ENCODE measurements around the gene NTN3. TPM values are rescaled to one million over a fixed set of nuclear protein-coding genes. Genes with fewer than 3 reads are reported as not detected.

The NTN3 gene
- total and polyA plus RNA-seq, 2 of the 8 experiments (the other 6 are each of a cell fraction or from before 2014, with no cell fraction given) = 0.30 to 0.34 TPM

- no peaks in the 10 kb centered on the region for H3K9me3 ChIP-seq (ENCODE audit: insufficient read depth in 2 of 2, low read depth in 1 of 2, low read length in 1 of 2)
- H3K14ac ChIP-seq (ENCODE audit: insufficient read length) = no peak overlapping the region
- H3K27me3 ChIP-seq (replicated peaks in 1 of 4; ENCODE audit: control insufficient read depth in 3 of 4, extremely low read depth in 1 of 4, insufficient read depth in 3 of 4, low read length in 3 of 4) = peaks cover 0 to 3% (median 0%) of the 10 kb centered on the region in 4 experiments; a peak in 2 of 7 replicates
- peak overlapping the region in 1 of 4 experiments; percentile 5; a peak in 1 of 7 replicates for H3K9ac ChIP-seq (replicated peaks in 1 of 4; ENCODE audit: extremely low read depth in 1 of 4, low read depth in 3 of 4, low read length in 3 of 4)
- no peak overlapping the region for H4K8ac ChIP-seq (ENCODE audit: extremely low read depth, insufficient read depth, low read length)
- no peak overlapping the region for H3K23ac ChIP-seq (ENCODE audit: insufficient read length)
- H3K79me1 ChIP-seq (ENCODE audit: low read depth, low read length) = peaks cover 12% of the 10 kb centered on the region
- 89% methylated on average over 17 of the region's 17 CpGs; no CpG with 5 or more reads in 1 of the 2 experiments for WGBS, 2 experiments (ENCODE audit: extremely low coverage in 1 of 2, insufficient coverage in 1 of 2, insufficient read length in 1 of 2, insufficient replicate concordance in 2 of 2, low coverage in 1 of 2, low lambda C conversion rate in 2 of 2, missing lambda C conversion rate in 1 of 2)
- peak overlapping the region in 1 of 2 experiments; percentile 71; a peak in 2 of 4 replicates for H3K4me2 ChIP-seq (ENCODE audit: insufficient read depth in 1 of 2, low read depth in 2 of 2, low read length in 2 of 2)
- H2AK5ac ChIP-seq (ENCODE audit: low read depth, low read length) = peak overlapping the region; percentile 95; the same call in 1 of the 2 replicates
- FAIRE-seq = no peak
- peaks cover 26 to 32% of the 10 kb centered on the region in 2 experiments for H3K79me2 ChIP-seq (ENCODE audit: control insufficient read depth in 1 of 2, insufficient read depth in 2 of 2, low read length in 2 of 2)
- peak overlapping the region; percentile 63; the same call in 1 of the 2 replicates for H2BK5ac ChIP-seq (ENCODE audit: low read depth, low read length)
- no peak overlapping the region for H3K4ac ChIP-seq (replicated peaks; ENCODE audit: insufficient read length, low read depth, low read length)
- no peak for DNase-seq (ENCODE audit: low read depth in 1 of 2, low spot score in 2 of 2)
- peak overlapping the region; percentile 48 for H3K18ac ChIP-seq (ENCODE audit: extremely low read depth, low read length)
- peaks cover 16 to 24% of the 10 kb centered on the region in 2 experiments for H4K20me1 ChIP-seq (replicated peaks in 1 of 2; ENCODE audit: control insufficient read depth in 1 of 2, insufficient read depth in 2 of 2, low read length in 2 of 2)
- H3K36me3 ChIP-seq (ENCODE audit: control insufficient read depth in 2 of 4, insufficient read depth in 4 of 4, low read length in 3 of 4) = no peaks in the 10 kb centered on the region
- H4K5ac ChIP-seq (ENCODE audit: insufficient read length, low read depth, low read length) = no peak overlapping the region
- H2BK15ac ChIP-seq (ENCODE audit: low read length) = peak overlapping the region; percentile 92; the same call in 1 of the 2 replicates
- peaks cover 8% of the 10 kb centered on the region; the same call in 1 of the 2 replicates for H3K23me2 ChIP-seq (ENCODE audit: low read depth, low read length)
- 0 out of 2 replicates have a peak overlapping the region, but pooled peaks have one; percentile 43 for H2BK20ac ChIP-seq (ENCODE audit: low read length)
- peak overlapping the region; percentile 38 for H4K91ac ChIP-seq (replicated peaks; ENCODE audit: insufficient read length, low read length)
- H2BK12ac ChIP-seq (ENCODE audit: low read depth, low read length) = peak overlapping the region; percentile 96; the same call in 1 of the 2 replicates
- no peak overlapping the region for H2AFZ ChIP-seq (ENCODE audit: low read length)
- no peak overlapping the region for H2BK120ac ChIP-seq (replicated peaks; ENCODE audit: low read depth, low read length)
- H3K27ac ChIP-seq (ENCODE audit: low read depth, low read length) = no peak overlapping the region
- peak overlapping the region in 1 of 4 experiments; percentile 99; a peak in 2 of 8 replicates for H3K4me3 ChIP-seq (ENCODE audit: extremely low read depth in 1 of 4, insufficient read depth in 2 of 4, low read depth in 3 of 4, low read length in 4 of 4)
- POLR2A ChIA-PET (ENCODE audit: partially characterized antibody) = interaction anchor here (0.8 to 5.6 kb wide), 11 partner anchors 8 to 91 kb away, joined by 3 to 44 read pairs (median 4); partner anchors contain the start of genes AMDHD2, CEMP1 and TBC1D24
- CTCF ChIA-PET (ENCODE audit: partially characterized antibody) = interaction anchor here (0.7 to 3.7 kb wide), 6 partner anchors 9 to 318 kb away, joined by 3 to 24 read pairs (median 4); no protein-coding TSS in a partner anchor
- no peak overlapping the region for H3K56ac ChIP-seq (replicated peaks; ENCODE audit: insufficient read length, low read depth, low read length)
- H3K4me1 ChIP-seq (replicated peaks in 1 of 4; ENCODE audit: control insufficient read depth in 3 of 4, insufficient read depth in 4 of 4, low read length in 3 of 4) = peaks cover 4 to 37% (median 22%) of the 10 kb centered on the region in 4 experiments
- TF ChIP-seq SRF (IDR thresholded peaks at IDR 0.05; ENCODE audit: low read depth, low read length) (no peak), TAF7 (optimal IDR thresholded peaks at IDR 0.05; ENCODE audit: borderline replicate concordance, low read depth, low read length) (no peak), KDM1A (IDR thresholded peaks at IDR 0.05; ENCODE audit: borderline replicate concordance, low read length) (no peak), NANOG (IDR thresholded peaks at IDR 0.05; ENCODE audit: insufficient read depth, low read depth, low read length, poor library complexity, severe bottlenecking) (no peak), BRCA1 (IDR thresholded peaks at IDR 0.05; ENCODE audit: low read depth, low read length) (no peak), EGR1 (IDR thresholded peaks at IDR 0.05; ENCODE audit: borderline replicate concordance, low read depth, low read length) (no peak), RFX5 (IDR thresholded peaks at IDR 0.05; ENCODE audit: borderline replicate concordance, low read depth, low read length) (no peak), SIRT6 (IDR thresholded peaks at IDR 0.05; ENCODE audit: low read length) (no peak), RXRA (IDR thresholded peaks at IDR 0.05; ENCODE audit: insufficient read depth, low read depth, low read length) (no peak)
- TF ChIP-seq, protein P1, sequence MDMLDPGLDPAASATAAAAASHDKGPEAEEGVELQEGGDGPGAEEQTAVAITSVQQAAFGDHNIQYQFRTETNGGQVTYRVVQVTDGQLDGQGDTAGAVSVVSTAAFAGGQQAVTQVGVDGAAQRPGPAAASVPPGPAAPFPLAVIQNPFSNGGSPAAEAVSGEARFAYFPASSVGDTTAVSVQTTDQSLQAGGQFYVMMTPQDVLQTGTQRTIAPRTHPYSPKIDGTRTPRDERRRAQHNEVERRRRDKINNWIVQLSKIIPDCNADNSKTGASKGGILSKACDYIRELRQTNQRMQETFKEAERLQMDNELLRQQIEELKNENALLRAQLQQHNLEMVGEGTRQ (IDR thresholded peaks at IDR 0.05; ENCODE audit: low read length) = no peak
Measured at GRCh38 chr16:2511996-2512734, 41.1 kb downstream of the NTN3 start.
